TTC549 (cell line): ENCODE measurements around the gene MYO7A.

Experiments used
- FAIRE-seq: peaks from 2 replicates; lab custom pipeline; 2012; peaks lifted over from hg19 to GRCh38; lab: Jason Lieb, UNC

MYO7A gene

DNA sequence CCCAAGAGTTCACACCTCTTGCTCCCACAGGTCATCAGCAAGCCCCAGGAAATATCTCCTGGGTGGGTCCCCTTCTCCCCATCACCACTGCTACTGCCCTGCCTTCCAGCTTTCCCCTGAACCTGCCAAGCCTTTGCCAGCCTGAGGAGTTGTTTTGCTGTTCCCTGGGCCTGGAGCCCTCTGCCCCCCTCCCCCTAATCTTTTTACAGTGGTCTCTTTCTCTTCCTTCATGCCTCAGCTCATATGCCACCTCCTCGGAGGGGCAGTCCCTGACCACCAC lies 18.9 kb downstream of the MYO7A start:
- no peak for FAIRE-seq

DNA sequence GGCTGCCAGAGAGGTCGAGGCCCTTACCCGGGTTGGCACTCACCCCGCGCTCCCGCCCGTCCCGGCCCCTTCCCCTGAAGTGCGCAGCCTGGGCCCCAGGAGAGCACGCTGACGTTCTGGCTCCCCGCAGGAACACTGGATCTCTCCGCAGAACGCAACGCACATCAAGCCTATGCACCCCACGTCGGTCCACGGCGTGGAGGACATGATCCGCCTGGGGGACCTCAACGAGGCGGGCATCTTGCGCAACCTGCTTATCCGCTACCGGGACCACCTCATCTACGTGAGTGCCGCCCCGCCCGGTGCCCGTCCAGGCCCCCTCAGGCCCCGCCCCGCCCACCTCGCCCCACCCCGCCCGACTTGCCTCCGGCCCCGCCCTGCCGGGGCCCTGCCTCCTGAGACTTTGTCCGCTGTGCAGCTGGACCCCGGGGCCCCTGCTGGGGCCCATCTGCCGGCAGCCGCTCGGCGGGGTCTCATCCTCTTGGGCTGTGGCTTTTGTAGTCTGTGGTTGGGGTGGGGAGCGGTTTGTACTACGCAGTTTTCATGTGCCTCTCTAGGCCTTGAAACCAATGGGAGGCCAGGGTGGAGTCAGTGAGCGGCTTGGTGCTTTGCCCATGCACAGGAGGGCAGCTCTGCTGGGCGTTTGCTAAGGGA lies 19.7 kb downstream of the MYO7A start:
- FAIRE-seq, result no peak

DNA sequence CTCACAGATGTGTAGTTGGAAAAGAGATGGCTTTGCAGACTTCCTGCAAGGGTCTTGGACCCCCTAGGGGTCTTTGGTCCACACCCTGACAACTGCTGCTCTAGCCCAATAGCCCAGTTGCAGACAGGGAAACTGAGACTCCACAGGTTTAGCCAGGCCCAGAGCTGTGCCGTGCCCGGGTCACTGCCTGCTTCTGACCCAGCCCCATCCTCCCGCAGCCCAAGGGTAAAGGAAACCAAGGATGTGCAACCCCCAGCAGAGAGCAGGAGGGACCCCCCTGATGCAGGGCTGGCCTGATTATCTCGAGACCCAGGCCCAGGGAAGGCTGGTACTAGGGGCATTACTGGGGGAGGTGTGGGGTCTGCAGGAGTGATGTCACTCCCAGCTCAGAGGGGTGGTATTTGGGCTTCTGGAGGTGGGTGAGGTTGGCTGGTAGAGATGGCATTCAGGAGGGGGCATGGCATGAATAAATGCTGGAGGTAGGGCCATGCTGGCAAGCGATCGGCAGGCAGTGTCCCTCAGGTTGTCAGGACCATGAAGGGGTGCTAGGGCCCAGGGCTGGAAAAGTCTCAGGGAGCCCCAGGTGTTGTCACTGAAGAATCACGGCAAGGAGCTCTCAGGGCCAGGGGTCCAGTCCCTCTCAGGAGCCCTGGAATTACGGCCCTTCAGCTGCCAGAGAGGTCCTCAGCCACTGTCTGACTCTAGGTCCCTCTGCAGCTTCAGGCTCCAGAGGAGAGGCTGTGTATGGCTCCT lies 21.1 kb downstream of the MYO7A start:
- FAIRE-seq, result no peak

DNA sequence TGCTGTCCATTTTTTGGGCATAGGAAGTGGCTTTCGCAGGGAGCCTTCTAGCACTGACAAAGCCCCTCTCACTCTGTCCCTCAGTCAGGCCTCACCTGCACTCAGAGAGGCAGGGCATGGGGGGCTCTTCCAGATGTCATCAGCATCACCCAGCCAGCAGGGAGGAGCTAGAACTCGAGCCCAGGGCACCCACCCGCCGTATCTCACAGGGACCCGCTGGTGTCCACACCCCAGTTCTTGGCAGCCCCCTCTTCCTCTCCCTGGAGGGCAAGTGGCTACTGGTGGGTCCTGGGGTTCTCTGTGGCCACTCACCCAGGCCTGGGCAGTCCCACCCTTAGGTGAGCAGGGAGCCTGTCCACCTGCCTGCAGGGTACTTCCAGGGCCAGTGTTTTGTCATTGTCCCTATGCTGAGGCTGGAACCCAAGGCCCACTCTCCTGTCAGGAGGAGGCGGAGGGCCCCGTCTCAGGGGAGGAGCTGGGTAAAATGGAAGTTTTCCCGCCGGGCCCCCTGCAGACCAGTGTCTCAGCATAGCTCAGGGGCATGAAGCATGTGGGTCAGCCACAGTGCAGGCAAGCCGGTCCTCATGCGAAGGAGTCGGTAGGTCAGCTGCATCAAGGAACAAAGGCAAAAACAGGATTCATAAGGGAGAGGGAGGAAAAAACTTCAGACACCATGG lies 21.8 kb downstream of the MYO7A start:
- FAIRE-seq, result no peak

DNA sequence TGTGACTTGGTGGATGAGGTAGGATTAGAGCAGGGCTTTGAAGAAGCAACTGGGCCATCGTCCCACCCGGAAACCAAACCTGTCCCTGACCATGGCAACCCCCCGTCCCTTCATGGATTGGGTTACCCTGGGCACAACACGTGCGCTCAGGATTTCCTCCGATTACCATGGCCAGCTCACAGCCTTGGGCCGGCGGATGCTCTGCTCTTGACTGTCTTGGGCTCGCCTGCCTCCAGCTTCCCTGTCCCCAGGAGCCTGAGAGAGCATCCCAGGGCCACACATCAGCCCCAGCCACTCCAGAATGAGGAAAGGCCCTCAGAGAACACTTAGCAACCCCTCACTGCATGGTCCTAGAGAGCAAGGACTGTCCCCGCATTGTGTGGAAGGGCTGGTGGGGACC lies 22.8 kb downstream of the MYO7A start:
- no peak for FAIRE-seq

DNA sequence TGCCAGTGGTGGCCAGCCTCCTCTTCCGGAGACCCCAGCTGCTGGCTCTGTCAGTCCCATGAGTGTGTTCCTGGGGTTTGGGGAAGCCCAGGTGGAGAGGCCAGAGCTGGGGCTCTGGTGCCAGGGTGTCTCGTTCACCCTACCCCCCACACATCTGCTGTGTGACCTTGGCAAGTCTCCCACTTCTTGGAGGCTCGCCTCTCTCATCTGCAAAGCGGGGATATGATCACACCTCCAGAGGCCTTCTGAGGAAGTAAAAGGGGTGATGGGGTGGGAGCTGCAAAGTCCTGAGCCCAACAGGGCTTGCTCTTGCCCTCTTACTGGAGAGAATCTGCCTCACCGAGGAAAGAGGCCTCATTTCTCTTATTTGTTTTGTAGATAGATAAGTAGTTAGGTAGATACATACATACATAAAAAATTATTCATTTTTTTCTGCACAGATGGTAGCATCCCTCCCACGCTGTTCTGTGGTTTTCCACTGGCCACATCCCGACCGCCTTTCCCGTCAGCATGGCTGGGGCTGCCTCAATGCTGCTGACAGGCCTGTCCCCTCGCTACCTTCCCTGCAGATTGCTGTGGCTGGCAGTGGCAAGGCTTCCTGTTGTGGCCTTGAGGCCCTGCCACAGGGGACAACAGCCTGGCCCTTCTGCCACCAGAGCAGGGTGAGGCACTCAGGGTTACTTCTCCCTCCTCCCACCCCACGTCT lies 23.9 kb downstream of the MYO7A start:
- no peak for FAIRE-seq

DNA sequence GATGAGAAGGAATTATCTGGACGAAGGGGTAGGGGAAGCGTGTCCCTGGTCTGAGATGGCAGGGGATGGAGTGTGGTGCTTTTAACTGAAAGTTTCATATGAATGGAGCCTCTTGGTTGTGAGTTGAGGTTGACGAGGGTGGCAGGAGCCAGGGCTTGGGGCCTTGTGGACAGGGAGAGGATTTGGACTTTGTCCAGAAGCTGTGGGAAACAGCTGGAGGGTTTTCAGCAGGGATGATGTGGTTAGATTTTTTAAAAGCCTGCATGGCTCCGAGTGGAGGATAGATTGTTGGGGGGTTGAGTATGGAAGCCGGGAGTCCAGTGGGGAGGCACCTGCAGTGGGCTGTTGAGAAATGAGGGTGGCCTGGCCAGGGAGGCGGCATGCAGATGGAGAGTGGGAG lies 24.8 kb downstream of the MYO7A start:
- FAIRE-seq, result no peak

DNA sequence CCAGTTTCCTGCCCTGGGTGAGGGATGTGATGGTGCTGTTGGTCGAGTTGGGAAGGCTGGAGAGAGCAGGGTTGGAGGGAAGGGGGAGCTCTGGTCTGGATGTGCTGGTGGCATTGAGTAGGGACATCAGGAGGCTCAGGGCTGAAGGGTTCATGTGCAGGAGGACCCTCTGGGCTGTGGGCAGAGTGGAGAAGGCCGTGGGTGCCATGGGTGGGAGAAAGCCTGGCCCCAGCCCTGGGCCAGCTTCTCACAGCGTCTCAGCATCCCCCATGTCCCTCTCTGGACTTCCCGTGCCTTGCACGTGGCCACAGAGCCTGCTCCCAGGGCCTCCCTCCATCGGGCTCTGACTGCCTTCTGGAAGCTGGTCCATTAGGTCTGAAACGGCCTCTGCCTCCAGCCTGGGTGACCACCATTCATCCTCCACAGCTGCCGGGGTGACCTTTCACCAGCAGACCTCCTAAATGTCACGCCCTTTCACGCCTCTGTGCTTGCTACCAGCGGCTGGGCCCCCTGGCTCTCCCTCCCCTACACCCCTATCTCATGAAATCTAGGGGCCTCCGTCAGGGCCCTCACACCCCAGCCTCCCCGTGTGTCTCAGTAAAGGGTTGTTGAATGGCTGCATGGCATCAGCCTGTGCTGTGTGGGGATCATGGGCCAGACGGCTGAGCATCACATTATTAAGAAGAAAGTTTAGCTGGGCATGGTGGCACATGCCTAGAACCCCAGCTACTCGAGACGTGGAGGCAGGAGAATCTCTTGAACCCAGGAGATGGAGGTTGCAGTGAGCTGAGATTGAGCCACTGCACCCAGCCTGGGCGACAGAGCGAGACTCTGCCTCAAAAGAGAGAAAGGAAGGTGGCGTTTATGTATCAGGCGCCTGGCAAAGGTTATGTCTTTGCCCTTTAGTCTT lies 25.5 kb downstream of the MYO7A start:
- FAIRE-seq, result no peak

DNA sequence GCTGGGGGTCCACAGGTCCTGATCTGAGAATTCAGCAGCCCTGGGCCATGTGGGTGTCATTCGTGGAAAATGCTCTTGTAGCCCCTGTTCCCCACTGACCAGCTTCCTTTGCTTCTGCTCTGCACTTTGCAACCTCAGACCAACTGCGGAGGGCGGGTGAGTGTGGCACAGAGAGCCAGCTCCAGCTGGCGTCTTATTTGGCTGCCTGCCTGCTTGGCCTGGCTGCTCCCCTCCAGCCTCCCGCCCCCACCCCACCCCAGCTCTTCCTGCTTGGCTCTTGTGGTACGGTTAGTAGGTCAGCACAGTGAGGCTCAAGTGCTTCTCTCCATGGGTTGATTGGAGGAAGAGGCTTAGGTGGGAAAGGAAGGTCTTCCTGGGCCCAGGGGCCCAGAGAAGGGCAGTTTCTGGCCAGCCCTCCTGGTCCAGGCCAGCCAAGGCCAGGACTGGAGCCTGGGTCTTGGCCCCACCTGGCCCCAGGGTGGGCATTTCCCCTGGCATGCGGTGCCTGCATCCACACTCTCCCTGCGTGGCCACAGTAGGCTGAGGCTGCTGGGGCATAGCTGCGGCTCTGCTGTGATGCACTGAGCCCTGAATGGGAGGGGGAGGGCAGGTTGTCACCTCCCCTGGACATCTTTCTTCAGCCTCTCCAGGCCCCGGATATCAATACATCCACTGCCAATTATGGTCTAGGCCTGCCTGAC lies 26.5 kb downstream of the MYO7A start:
- FAIRE-seq, result no peak

DNA sequence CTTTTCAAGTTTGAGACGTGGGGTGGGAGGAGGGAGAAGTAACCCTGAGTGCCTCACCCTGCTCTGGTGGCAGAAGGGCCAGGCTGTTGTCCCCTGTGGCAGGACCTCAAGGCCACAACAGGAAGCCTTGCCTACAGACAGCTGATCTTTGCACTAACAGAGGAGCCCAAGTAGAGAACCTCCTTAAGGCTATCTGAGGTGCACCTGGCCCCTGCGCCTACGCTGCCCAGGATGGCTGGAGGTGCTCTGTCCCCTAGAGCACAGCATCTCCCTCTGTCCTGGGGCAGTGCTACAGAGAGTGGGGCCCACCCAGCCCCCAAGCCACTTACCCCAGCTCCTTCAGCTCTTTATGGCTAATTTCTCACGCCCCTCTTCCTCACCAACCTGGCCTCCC lies 27.0 kb downstream of the MYO7A start:
- no peak for FAIRE-seq

DNA sequence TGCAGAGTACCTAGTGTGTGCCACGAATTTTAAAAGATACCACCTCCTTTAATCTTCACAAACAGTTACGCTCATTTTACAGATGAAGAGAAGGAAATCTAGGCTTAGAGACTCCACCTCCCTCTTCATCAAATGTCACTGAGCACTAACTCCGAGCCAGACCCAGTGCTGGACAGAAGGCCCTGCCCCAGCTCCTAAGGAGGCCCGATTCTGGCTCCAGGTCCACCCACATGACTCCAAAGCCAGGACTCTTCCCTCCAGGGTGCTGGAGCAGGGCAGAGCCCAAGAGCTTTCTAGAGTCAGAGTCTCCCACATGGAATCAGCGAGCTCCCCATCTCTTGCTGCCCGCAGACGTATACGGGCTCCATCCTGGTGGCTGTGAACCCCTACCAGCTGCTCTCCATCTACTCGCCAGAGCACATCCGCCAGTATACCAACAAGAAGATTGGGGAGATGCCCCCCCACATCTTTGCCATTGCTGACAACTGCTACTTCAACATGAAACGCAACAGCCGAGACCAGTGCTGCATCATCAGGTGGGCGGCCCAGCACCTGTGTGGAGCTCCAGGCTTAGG lies 27.6 kb downstream of the MYO7A start:
- FAIRE-seq, result no peak

DNA sequence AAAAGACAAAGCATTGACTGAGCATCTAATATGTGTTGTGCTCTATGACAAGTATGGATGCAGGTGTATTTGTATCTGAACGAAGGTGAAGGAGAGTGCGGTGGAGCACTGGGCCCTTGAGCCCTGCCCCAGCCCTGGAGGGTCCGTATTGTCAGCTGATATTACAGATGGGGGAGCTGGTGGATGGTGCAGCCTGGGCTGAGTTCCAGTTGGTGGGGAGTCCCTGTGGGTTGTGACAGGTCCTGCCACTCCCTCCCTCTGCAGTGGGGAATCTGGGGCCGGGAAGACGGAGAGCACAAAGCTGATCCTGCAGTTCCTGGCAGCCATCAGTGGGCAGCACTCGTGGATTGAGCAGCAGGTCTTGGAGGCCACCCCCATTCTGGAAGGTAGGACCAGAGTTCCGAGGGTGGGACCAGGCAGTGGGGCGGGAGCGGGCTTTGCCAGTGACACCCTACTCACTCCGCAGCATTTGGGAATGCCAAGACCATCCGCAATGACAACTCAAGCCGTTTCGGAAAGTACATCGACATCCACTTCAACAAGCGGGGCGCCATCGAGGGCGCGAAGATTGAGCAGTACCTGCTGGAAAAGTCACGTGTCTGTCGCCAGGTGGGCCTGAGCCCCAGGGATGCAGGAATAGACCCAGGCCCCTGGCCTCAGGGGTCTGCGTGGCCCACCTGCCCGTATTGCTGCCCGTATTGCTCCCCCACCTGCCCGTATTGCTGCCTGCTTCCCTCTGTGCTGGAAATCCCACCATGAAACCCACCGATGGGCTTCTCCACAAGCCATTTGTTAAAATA lies 28.6 kb downstream of the MYO7A start:
- no peak for FAIRE-seq

DNA sequence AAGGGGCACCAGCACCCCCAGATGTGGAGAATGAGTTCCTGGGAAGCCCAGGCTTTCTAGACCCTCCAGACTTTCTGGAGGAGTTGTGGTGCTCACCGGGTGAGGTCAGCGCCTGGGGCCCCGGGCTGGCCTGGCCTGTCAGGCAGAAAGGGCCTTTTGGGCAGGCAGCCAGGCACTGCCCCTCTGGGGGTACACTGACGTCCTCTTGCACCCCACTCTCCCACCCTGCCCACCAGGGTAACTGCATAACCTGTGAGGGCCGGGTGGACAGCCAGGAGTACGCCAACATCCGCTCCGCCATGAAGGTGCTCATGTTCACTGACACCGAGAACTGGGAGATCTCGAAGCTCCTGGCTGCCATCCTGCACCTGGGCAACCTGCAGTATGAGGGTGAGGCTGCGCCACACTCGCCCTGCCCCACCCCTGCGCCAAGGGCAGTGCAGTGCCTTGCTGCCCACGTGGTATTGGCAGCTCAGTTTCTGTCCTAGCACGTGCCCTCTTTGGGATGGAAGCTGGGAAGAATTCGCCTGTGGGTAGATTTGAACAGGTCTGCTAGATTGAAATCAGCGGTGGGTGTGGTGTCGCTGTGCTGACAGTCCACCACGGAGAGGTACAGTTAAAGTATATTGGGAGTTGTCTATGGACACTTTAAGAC lies 30.1 kb downstream of the MYO7A start:
- no peak for FAIRE-seq

DNA sequence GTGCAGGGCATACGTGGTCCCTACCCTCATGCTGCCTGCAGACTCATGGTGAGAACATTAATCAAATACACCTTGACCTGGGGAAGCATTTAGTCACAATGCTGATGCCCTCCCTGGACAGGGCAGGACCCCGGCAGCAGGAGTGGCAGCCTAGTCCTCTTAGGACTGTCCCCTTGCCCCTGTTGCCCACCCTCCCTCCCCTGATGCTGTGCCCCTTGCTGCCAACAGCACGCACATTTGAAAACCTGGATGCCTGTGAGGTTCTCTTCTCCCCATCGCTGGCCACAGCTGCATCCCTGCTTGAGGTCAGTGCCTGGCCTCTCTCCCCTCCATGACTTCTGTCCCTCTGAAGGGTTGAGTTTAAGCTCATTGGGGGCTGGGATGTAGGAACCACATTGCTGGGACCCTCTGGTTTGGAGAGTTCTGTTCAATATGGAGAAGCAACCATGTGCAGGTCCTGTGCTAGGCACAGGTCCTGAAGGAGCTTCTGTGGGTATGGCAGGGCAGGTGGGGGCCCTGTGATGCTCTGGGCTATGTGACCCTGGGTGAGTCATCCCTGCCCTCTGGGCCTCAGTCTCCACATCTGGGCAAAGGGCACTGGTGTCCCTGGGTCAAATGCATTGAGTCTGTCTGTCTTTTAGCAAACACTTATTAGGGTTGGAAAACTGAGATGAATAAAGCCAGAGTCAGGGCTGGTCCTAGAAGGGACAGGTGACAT lies 31.3 kb downstream of the MYO7A start:
- no peak for FAIRE-seq

DNA sequence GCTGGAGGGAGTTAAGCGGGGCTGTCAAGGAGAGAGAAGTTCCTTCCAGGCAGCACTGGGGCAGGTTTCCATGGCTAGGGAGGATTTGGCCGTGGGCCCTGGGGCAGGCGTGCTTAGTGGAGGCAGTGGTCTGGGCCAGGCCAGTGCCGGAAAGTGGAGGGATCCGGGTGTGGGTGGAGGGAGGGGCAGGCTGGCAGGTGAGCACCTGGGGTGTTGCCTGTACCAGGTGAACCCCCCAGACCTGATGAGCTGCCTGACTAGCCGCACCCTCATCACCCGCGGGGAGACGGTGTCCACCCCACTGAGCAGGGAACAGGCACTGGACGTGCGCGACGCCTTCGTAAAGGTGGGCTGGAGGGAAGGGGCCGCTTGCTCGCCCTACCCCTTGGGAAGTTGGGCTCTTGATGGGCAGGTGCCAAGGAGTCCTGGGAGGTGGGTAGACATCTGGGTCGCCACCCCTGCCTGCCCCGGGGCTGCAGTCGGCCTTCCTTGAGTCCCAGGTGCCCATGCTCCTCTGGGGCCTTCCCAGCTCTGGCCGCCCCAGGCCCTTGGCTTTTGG lies 32.0 kb downstream of the MYO7A start:
- FAIRE-seq, result no peak

DNA sequence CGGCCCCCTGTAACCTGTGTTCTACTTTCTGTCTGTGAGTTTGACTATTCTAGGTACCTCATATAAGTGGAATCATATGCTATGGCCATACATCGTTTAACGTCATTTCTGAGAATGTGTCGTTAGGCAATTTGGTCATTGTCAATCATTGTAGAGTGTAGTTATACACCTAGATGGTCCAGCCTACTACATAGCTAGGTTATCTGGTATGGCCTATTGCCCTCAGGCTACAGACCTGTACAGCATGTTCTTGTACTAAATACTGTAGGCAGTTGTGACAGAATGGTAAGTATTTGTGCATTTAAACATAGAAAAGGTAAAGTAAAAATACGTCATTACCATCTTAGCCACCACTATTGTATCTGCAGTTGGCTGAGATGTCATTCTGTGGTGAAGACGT lies 35.2 kb downstream of the MYO7A start:
- no peak for FAIRE-seq

DNA sequence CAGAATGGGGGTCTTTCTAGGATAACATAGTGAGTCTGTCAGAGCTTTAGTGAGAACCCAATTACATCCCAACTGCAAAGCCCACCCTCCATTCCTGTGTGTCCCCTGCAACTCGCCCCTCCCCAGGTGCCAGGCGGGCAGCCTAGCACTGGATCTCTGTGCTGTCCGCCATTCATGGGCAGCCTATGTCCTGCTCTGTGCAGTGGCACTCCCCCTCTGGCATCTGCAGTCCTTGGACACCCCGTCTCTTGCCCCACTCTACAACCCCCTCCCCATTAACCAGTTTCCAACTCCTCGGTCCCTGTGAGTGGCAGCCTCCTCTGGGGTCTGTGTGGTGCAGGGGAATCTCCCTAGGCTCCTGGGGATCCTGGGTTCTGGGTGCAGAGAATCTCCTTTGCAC lies 37.0 kb downstream of the MYO7A start:
- no peak for FAIRE-seq

DNA sequence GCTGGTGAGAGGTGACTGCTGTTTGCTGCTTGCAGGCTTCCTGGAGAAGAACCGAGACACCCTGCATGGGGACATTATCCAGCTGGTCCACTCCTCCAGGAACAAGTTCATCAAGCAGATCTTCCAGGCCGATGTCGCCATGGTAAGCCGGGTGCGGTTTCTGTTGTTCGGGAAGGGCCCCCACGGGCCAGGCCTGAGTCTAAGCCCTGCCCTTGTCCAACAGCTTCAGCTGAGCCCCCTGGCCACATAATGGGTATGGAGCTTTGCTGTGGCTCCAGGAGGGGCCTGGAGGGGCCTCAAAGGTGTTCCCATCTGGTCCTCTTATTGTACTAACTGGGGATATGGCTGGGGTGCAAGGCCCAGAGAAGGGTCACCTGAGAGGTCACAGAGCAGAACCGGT lies 38.0 kb downstream of the MYO7A start:
- FAIRE-seq, result no peak

DNA sequence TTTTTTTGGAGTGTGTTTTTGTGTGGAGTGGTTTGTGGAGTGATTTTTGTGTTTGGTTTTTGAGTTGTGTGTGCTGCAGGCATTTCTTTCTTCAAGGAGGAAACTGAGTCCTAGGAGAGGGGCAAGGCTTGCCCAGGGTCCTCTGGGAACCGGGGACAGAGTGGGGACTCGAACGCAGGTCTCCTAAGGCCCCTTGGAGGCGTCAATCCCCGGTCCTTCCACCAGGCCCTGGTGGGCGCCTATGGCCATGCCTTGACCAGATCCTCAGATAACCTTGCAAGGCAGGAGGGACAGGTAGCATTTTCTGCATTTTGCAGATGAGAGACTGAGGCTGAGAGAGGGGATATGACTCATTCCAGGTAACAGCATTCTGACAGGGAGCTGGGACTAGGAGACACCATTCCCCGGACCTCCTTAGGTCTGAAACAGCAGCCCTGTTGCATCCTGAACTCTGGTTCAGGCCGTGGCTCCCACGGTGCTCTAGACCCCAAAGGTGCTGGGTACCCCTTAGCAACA lies 39.1 kb downstream of the MYO7A start:
- no peak for FAIRE-seq
